Measurements from ENCODE around the gene CREBBP. TPM values are rescaled to one million over a fixed set of nuclear protein-coding genes. Genes with fewer than 3 reads are reported as not detected.
A peak's percentile ranks its signal among the peaks of the same experiment; 100 is the strongest.

Gene CREBBP
- total RNA-seq, 6 donors from 2014 or later, result 54.1 to 175 (median 99.2) TPM

- no peaks in the 10 kb centered on the region for H3K36me3 ChIP-seq
- peak overlapping the region in 2 of 4 donors; percentile 84 to 97 for H3K27ac ChIP-seq
- no peak for TF ChIP-seq EP300 (IDR thresholded peaks at IDR 0.05)
- no peak for TF ChIP-seq POLR2A (IDR thresholded peaks at IDR 0.05)
- TF ChIP-seq CTCF (IDR thresholded peaks at IDR 0.05), result no peak
- TF ChIP-seq POLR2AphosphoS5 (IDR thresholded peaks at IDR 0.05), result no peak
- DNase-seq (no peak), ATAC-seq (ENCODE audit: low FRiP score in 2 of 2) (no peak)
- peaks cover 25 to 36% (median 29%) of the 10 kb centered on the region in 4 donors for H3K4me1 ChIP-seq
- WGBS, 2 donors, result 74 to 79% methylated on average over 21 to 26 of the region's 30 CpGs
- no peaks in the 10 kb centered on the region for H3K9me3 ChIP-seq
- H3K27me3 ChIP-seq, result no peaks in the 10 kb centered on the region
- peak overlapping the region in 3 of 4 donors; percentile 75 to 98 (median 91) for H3K4me3 ChIP-seq
Measured at GRCh38 chr16:3881499-3881990, 1.0 kb upstream of the CREBBP start.

DNA sequence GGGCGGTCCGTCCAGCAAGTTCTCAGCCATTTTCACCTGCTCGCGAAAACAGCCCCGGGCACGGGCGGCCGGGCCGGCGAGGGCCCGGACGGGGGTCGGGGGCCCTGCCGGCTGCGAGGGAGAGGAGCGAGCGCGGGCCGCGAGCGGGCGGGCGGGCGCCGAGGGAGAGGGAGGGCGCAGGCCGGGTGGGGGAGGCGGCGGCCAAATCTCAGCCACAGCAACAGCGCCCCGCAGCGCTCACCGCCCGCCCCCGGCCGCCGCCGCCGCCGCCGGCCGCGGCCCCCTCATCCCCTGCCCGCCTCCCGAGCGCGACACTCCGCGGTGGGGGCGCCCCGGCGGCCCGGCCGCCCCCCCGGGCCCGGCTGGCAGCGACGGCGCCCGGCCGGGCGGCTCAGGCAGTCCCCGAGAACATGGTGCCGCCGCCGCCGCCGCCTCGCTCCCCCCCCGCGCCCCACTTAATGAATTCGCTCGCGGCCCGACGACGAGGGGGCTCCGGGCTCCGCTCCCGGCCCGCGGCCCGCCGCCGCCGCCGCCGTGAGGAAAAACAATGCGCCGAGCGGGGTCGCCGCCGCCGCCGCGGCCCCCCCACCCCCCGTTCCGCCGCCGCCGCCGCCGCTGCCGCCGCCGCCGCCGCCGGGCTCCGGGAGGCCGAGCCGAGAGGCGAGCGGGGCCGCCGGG, 487 bp downstream of the CREBBP start:
- peak in 4 of 6 experiments; percentile 21 to 52 (median 32) for TF ChIP-seq CTCF (IDR thresholded peaks at IDR 0.05)
- no peak for TF ChIP-seq POLR2AphosphoS5 (IDR thresholded peaks at IDR 0.05)
- TF ChIP-seq POLR2A (IDR thresholded peaks at IDR 0.05), result no peak
- no peak for TF ChIP-seq EP300 (IDR thresholded peaks at IDR 0.05)
- H3K36me3 ChIP-seq, result no peaks in the 10 kb centered on the region
- no peaks in the 10 kb centered on the region for H3K27me3 ChIP-seq
- H3K4me1 ChIP-seq, result peaks cover 36 to 50% (median 41%) of the 10 kb centered on the region in 4 donors
- ATAC-seq (ENCODE audit: low FRiP score in 2 of 2) (peak; percentile 84 to 85), DNase-seq (peak; percentile 86 to 95)
- peak overlapping the region; percentile 84 to 97 (median 88) for H3K27ac ChIP-seq
- H3K4me3 ChIP-seq, result peak overlapping the region; percentile 54 to 98 (median 83)
- 1% methylated on average over 44 of the region's 117 CpGs; no CpG with 5 or more reads in 1 of the 2 donors for WGBS, 2 donors
- H3K9me3 ChIP-seq, result no peaks in the 10 kb centered on the region

GRCh38 chr16:3879258-3879886, 1.1 kb downstream of the CREBBP start:
- DNase-seq, result peak in 1 of 2 donors; percentile 53
- H3K27ac ChIP-seq, result peak overlapping the region; percentile 36 to 97 (median 75)

GRCh38 chr16:3878610-3879009, 1.9 kb downstream of the CREBBP start:
- WGBS, 2 donors, result 7 to 18% methylated on average over 8 of the region's 8 CpGs
- Histone ChIP-seq H3K9me3 (no peaks in the 10 kb centered on the region), H3K4me3 (peak overlapping the region in 3 of 4 donors; percentile 75 to 98 (median 91)), H3K27ac (peak overlapping the region in 1 of 4 donors; percentile 97), H3K27me3 (no peaks in the 10 kb centered on the region), H3K4me1 (peaks cover 50 to 64% (median 55%) of the 10 kb centered on the region in 4 donors), H3K36me3 (no peaks in the 10 kb centered on the region)
- TF ChIP-seq EP300 (IDR thresholded peaks at IDR 0.05) (no peak), POLR2A (IDR thresholded peaks at IDR 0.05) (no peak), CTCF (IDR thresholded peaks at IDR 0.05) (no peak), POLR2AphosphoS5 (IDR thresholded peaks at IDR 0.05) (no peak)
- ATAC-seq (ENCODE audit: low FRiP score in 2 of 2) (no peak), DNase-seq (no peak)

More at GRCh38 chr16:3879258-3879886, 1.1 kb downstream of the CREBBP start:
- Histone ChIP-seq H3K9me3 (no peaks in the 10 kb centered on the region), H3K4me3 (peak overlapping the region; percentile 54 to 98 (median 83)), H3K27me3 (no peaks in the 10 kb centered on the region), H3K36me3 (no peaks in the 10 kb centered on the region), H3K4me1 (peaks cover 42 to 56% (median 47%) of the 10 kb centered on the region in 4 donors)
- peak in 1 of 2 donors; percentile 32 for ATAC-seq (ENCODE audit: low FRiP score in 2 of 2)
- WGBS, 2 donors, result 0 to 2% methylated on average over 2 to 39 of the region's 50 CpGs
- TF ChIP-seq EP300 (IDR thresholded peaks at IDR 0.05) (no peak), CTCF (IDR thresholded peaks at IDR 0.05) (no peak), POLR2A (IDR thresholded peaks at IDR 0.05) (no peak), POLR2AphosphoS5 (IDR thresholded peaks at IDR 0.05) (no peak)

Measured in upper lobe of left lung (tissue), 6 donors.